OCI-LY1 (cell line): ENCODE data around the gene TIAM1.

Experiments
- H2AFZ ChIP-seq: fragments of 200-600 bp; sonication (generic), shearing (Covaris generic); 2 replicates; pipeline ENCODE4 v1.6.0; 2014; ENCODE audit warnings: antibody characterized with exemption, mild to moderate bottlenecking, low read length
- H3F3A ChIP-seq: fragments of 200-600 bp; sonication (generic), shearing (Covaris generic); 2 replicates; pipeline ENCODE4 v1.6.0; 2014; ENCODE audit warnings: mild to moderate bottlenecking, antibody characterized with exemption, low read length, moderate library complexity; ENCODE audit not compliant: insufficient read depth
- H3K27ac ChIP-seq: fragments of 200-600 bp; sonication (generic); 2 replicates; pipeline ENCODE4 v1.5.1; 2014; ENCODE audit warnings: low read length, mixed run types, mild to moderate bottlenecking, low read depth; ENCODE audit not compliant: poor library complexity, severe bottlenecking
- H3K27me3 ChIP-seq: fragments of 200-600 bp; sonication (generic); 2 replicates; pipeline ENCODE4 v1.6.0; 2014; ENCODE audit warnings: antibody characterized with exemption, mild to moderate bottlenecking, low read length, moderate library complexity; ENCODE audit not compliant: insufficient read depth
- H3K36me3 ChIP-seq: fragments of 200-600 bp; sonication (generic); 2 replicates; pipeline ENCODE4 v1.6.1; 2014; ENCODE audit warnings: mild to moderate bottlenecking, antibody characterized with exemption, low read length, moderate library complexity, mixed read lengths; ENCODE audit not compliant: insufficient read depth
- H3K4me1 ChIP-seq: fragments of 200-600 bp; sonication (generic); 2 replicates; pipeline ENCODE4 v1.5.1; 2014; ENCODE audit warnings: mild to moderate bottlenecking, low read length, moderate library complexity; ENCODE audit not compliant: insufficient read depth, severe bottlenecking
- H3K4me2 ChIP-seq: fragments of 200-600 bp; sonication (generic), shearing (Covaris generic); 2 replicates; pipeline ENCODE4 v1.6.1; 2014; ENCODE audit warnings: low read length
- H3K4me3 ChIP-seq: fragments of 200-600 bp; sonication (generic); 2 replicates; pipeline ENCODE4 v1.5.1; 2014; ENCODE audit warnings: low read length, low read depth, mild to moderate bottlenecking, mixed read lengths; ENCODE audit not compliant: poor library complexity, severe bottlenecking
- H3K79me2 ChIP-seq: fragments of 200-600 bp; shearing (Covaris generic); 2 replicates; pipeline ENCODE4 v1.6.1; 2016; ENCODE audit warnings: mixed run types, low read length, mixed read lengths; ENCODE audit not compliant: insufficient read depth
- H3K9ac ChIP-seq: fragments of 200-600 bp; sonication (generic), shearing (Covaris generic); 2 replicates; pipeline ENCODE4 v1.6.1; 2014; ENCODE audit warnings: mild to moderate bottlenecking, low read length, mixed read lengths
- H3K9me2 ChIP-seq: fragments of 200-600 bp; sonication (generic), shearing (Covaris generic); 2 replicates; pipeline ENCODE4 v1.6.1; 2014; ENCODE audit warnings: low read depth, mild to moderate bottlenecking, low read length, mixed read lengths
- H3K9me3 ChIP-seq: fragments of 200-600 bp; shearing (Covaris generic); 2 replicates; pipeline ENCODE4 v1.6.1; 2014; ENCODE audit warnings: low read length, mixed read lengths
- H4K20me1 ChIP-seq: fragments of 200-600 bp; sonication (generic), shearing (Covaris generic); 2 replicates; pipeline ENCODE4 v1.6.0; 2016; ENCODE audit warnings: mild to moderate bottlenecking, low read length; ENCODE audit not compliant: insufficient read depth
- CTCF ChIP-seq: fragments of 200-600 bp; sonication (generic), shearing (Covaris generic); IDR thresholded peaks from 2 replicates; pipeline ENCODE4 v1.5.1; 2017; ENCODE audit warnings: mild to moderate bottlenecking, antibody characterized with exemption, low read length, moderate library complexity, mixed read lengths
- EZH2 ChIP-seq: fragments of 200-600 bp; sonication (generic), shearing (Covaris generic); IDR thresholded peaks from 2 replicates; pipeline ENCODE4 v1.8.0; 2017; ENCODE audit warnings: borderline replicate concordance, mixed run types, mild to moderate bottlenecking, antibody characterized with exemption, low read length, moderate library complexity, mixed read lengths

The TIAM1 gene

GRCh38 chr21:31383770-31384169 is 39.7 kb upstream of the TIAM1 start:
- Histone ChIP-seq H3K9me2 (no peaks in the 10 kb centered on the region), H3K27ac (no peak overlapping the region), H3K9ac (no peak overlapping the region), H3K9me3 (no peaks in the 10 kb centered on the region), H3K27me3 (no peaks in the 10 kb centered on the region), H3F3A (no peaks in the 10 kb centered on the region), H3K4me1 (no peaks in the 10 kb centered on the region), H2AFZ (no peak overlapping the region), H3K36me3 (no peaks in the 10 kb centered on the region), H4K20me1 (no peaks in the 10 kb centered on the region), H3K4me3 (no peak overlapping the region), H3K79me2 (no peaks in the 10 kb centered on the region), H3K4me2 (no peak overlapping the region)
- no peak for TF ChIP-seq EZH2
- TF ChIP-seq CTCF = no peak

DNA sequence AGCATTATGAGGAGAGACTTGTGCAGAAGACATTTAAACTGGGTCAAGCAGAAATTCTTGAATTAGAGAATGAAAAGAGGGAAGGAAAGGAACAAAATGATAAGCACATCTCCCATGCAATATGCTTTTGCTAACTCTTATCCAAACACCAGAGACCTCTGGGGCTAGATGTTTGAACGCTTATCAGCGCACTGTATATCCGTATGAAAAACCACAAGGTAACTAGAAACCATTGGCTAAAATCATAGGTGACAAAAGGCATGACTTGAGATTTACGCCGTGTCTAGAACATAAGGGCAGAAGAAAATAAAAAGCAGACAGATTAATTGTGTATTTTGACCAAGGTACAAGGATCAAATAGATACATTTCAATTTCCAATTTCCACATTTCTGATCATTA is 38.0 kb upstream of the TIAM1 start:
- no peaks in the 10 kb centered on the region for H3K36me3 ChIP-seq
- no peak overlapping the region for H2AFZ ChIP-seq
- no peak overlapping the region for H3K27ac ChIP-seq

GRCh38 chr21:31376301-31376700 is 32.2 kb upstream of the TIAM1 start:
- no peaks in the 10 kb centered on the region for H3K4me1 ChIP-seq
- TF ChIP-seq EZH2 (no peak), CTCF (no peak)
- H4K20me1 ChIP-seq = no peaks in the 10 kb centered on the region
- H3K9ac ChIP-seq = no peak overlapping the region
- no peaks in the 10 kb centered on the region for H3K27me3 ChIP-seq
- no peak overlapping the region for H3K27ac ChIP-seq
- H3K9me3 ChIP-seq = no peaks in the 10 kb centered on the region
- no peak overlapping the region for H3K4me3 ChIP-seq
- H3K36me3 ChIP-seq = no peaks in the 10 kb centered on the region
- H2AFZ ChIP-seq = no peak overlapping the region
- H3F3A ChIP-seq = no peaks in the 10 kb centered on the region
- H3K4me2 ChIP-seq = no peak overlapping the region
- no peaks in the 10 kb centered on the region for H3K9me2 ChIP-seq
- H3K79me2 ChIP-seq = no peaks in the 10 kb centered on the region

More for the DNA sequence above, 38.0 kb upstream of the TIAM1 start:
- H3K4me3 ChIP-seq = no peak overlapping the region
- H3F3A ChIP-seq = no peaks in the 10 kb centered on the region
- TF ChIP-seq CTCF (no peak), EZH2 (no peak)
- H3K79me2 ChIP-seq = no peaks in the 10 kb centered on the region
- no peaks in the 10 kb centered on the region for H4K20me1 ChIP-seq
- no peaks in the 10 kb centered on the region for H3K4me1 ChIP-seq
- H3K4me2 ChIP-seq = no peak overlapping the region
- no peak overlapping the region for H3K9ac ChIP-seq
- no peaks in the 10 kb centered on the region for H3K9me2 ChIP-seq
- no peaks in the 10 kb centered on the region for H3K9me3 ChIP-seq
- H3K27me3 ChIP-seq = no peaks in the 10 kb centered on the region
